Naive thymus-derived CD4-positive, alpha-beta T cell (primary cell): ENCODE data around the gene PRR7. TPM values are rescaled to one million over a fixed set of nuclear protein-coding genes. Genes with fewer than 3 reads are reported as not detected.

Experiments used
- ATAC-seq: fragments of 150-1000 bp; cut with Tn5 transposase; 2 replicates; pipeline ENCODE4 v1.10.0; 2021; ENCODE audit warnings: mild to moderate bottlenecking, moderate library complexity
- CTCF ChIA-PET: fragments of 350-600 bp; sonication (Branson Sonifier 250); formaldehyde crosslinking; loops from one replicate; lab custom pipeline; 2021; ENCODE audit warnings: antibody characterized with exemption; lab: Charles Lee
- POLR2A ChIA-PET: fragments of 350-600 bp; sonication (Branson Sonifier 250); formaldehyde crosslinking; loops from one replicate; lab custom pipeline; 2021; ENCODE audit warnings: antibody characterized with exemption, inconsistent platforms; lab: Charles Lee
- DNase-seq, 9 donors: peaks; one replicate each; pipeline versions ENCODE4 v3.0.0 to v3.0.0-alpha.2; 2020 to 2022; ENCODE audit warnings: mixed read lengths in 1 of 9
- H3K27ac ChIP-seq: one replicate; pipeline ENCODE4 v1.7.0; 2013; ENCODE audit warnings: mild to moderate bottlenecking, low read depth, low read length, moderate library complexity
- H3K27me3 ChIP-seq, 2 donors: one replicate each; pipeline ENCODE4 v1.7.0; 2013; ENCODE audit warnings: low read length in 2 of 2, mild to moderate bottlenecking in 2 of 2, moderate library complexity in 2 of 2; ENCODE audit not compliant: control insufficient read depth in 2 of 2, insufficient read depth in 2 of 2
- H3K36me3 ChIP-seq, 3 experiments: 1 replicate in 2 of 3; 2 replicates in 1 of 3; pipeline ENCODE4 v1.7.0; 2013; ENCODE audit warnings: low read length in 3 of 3, mild to moderate bottlenecking in 3 of 3, moderate library complexity in 1 of 3; ENCODE audit not compliant: insufficient read depth in 3 of 3, control insufficient read depth in 2 of 3
- H3K4me1 ChIP-seq, 2 donors: one replicate each; pipeline ENCODE4 v1.7.0; 2013; ENCODE audit warnings: low read length in 2 of 2, mild to moderate bottlenecking in 2 of 2, moderate library complexity in 1 of 2; ENCODE audit not compliant: control insufficient read depth in 2 of 2, insufficient read depth in 2 of 2
- H3K4me3 ChIP-seq: 2 replicates; pipeline ENCODE4 v1.7.0; 2013; ENCODE audit warnings: mild to moderate bottlenecking, low read length
- H3K9me3 ChIP-seq, 3 experiments: 1 replicate in 2 of 3; 2 replicates in 1 of 3; pipeline ENCODE4 v1.7.0; 2013; ENCODE audit warnings: low read length in 3 of 3; ENCODE audit not compliant: control insufficient read depth in 2 of 3
- H3K27ac Mint-ChIP-seq, 9 donors: one replicate each; pipeline ENCODE4 v1.8.0; 2020 to 2022; ENCODE audit warnings: mixed read lengths in 9 of 9, mild to moderate bottlenecking in 8 of 9, moderate library complexity in 5 of 9, inconsistent platforms in 2 of 9
- H3K27me3 Mint-ChIP-seq, 5 donors: one replicate each; pipeline ENCODE4 v1.8.0; 2021 to 2022; ENCODE audit warnings: mixed read lengths in 5 of 5, mild to moderate bottlenecking in 1 of 5
- H3K36me3 Mint-ChIP-seq, 5 donors: one replicate each; pipeline ENCODE4 v1.8.0; 2020 to 2022; ENCODE audit warnings: mixed read lengths in 5 of 5, mild to moderate bottlenecking in 3 of 5, inconsistent platforms in 1 of 5
- H3K4me1 Mint-ChIP-seq, 7 donors: one replicate each; pipeline ENCODE4 v1.8.0; 2020 to 2022; ENCODE audit warnings: mixed read lengths in 7 of 7, mild to moderate bottlenecking in 3 of 7, inconsistent platforms in 1 of 7
- H3K4me3 Mint-ChIP-seq, 10 donors: one replicate each; pipeline ENCODE4 v1.8.0; 2020 to 2022; ENCODE audit warnings: mild to moderate bottlenecking in 10 of 10, mixed read lengths in 10 of 10, moderate library complexity in 6 of 10, inconsistent platforms in 2 of 10
- H3K9me3 Mint-ChIP-seq, 11 donors: one replicate each; pipeline ENCODE4 v1.8.0; 2020 to 2022; ENCODE audit warnings: mixed read lengths in 11 of 11, mild to moderate bottlenecking in 4 of 11, inconsistent platforms in 1 of 11, moderate library complexity in 1 of 11
- intact Hi-C, 2 donors: fragments of 100-400 bp; cut with micrococcal nuclease; formaldehyde crosslinking; loops; one replicate each; pipeline ENCODE4 v1.15.1; 2023
- polyA plus RNA-seq, 2 donors: library from polyadenylated mRNA; unstranded; fragments of 300-500 nt; fragmentation: Illumina TruSeq; gene quantifications; one replicate each; pipeline ENCODE4 v1.2.3, GENCODE V29; 2021
- total RNA-seq, 6 experiments: library from RNA in 5 of 6; stranded (reverse) in 5 of 6; gene quantifications; 1 replicate in 5 of 6; 2 replicates in 1 of 6; pipeline ENCODE4 v1.2.3 and lab custom pipeline; 2021 to 2026

PRR7 gene
- total and polyA plus RNA-seq, 7 experiments from 2014 or later, result 6.4 to 31.8 (median 11.7) TPM

GRCh38 chr5:177445052-177445916, 1.3 kb upstream of the PRR7 start:
- peak overlapping the region; percentile 64 for H3K4me3 ChIP-seq
- H3K4me3 Mint-ChIP-seq, result peak overlapping the region; percentile 77 to 85 (median 82)
- intact Hi-C loops, result loop anchor here in 1 of 2 donors (1.0 kb wide), 2 partner anchors 9 to 16 kb away; no protein-coding TSS in a partner anchor
- H3K36me3 ChIP-seq, result peaks cover 0 to 31% (median 4%) of the 10 kb centered on the region in 3 experiments
- no peaks in the 10 kb centered on the region for H3K9me3 ChIP-seq
- H3K4me1 ChIP-seq, result peaks cover 11 to 38% of the 10 kb centered on the region in 2 donors
- peaks cover 0 to 10% (median 0%) of the 10 kb centered on the region in 5 donors for H3K27me3 Mint-ChIP-seq
- peaks cover 34 to 55% (median 44%) of the 10 kb centered on the region in 7 donors for H3K4me1 Mint-ChIP-seq
- CTCF ChIA-PET, result interaction anchor here (0.6 to 8.8 kb wide), 14 partner anchors 9 to 58 kb away, joined by 3 to 105 read pairs (median 5); no protein-coding TSS in a partner anchor
- POLR2A ChIA-PET, result interaction anchor here (0.6 to 23.1 kb wide), 13 partner anchors 8 to 353 kb away, joined by 3 to 804 read pairs (median 5); partner anchors contain the start of genes F12, GRK6, NSD1 and PFN3
- no peaks in the 10 kb centered on the region for H3K9me3 Mint-ChIP-seq
- DNase-seq (peak in 3 of 9 donors; percentile 7 to 71 (median 38)), ATAC-seq (peak; percentile 12)
- H3K36me3 Mint-ChIP-seq, result peaks cover 0 to 5% (median 2%) of the 10 kb centered on the region in 5 donors
- H3K27me3 ChIP-seq, result no peaks in the 10 kb centered on the region
- peak overlapping the region; percentile 88 to 97 (median 92) for H3K27ac Mint-ChIP-seq
- H3K27ac ChIP-seq, result peak overlapping the region; percentile 97

GRCh38 chr5:177445917-177446199, 756 bp upstream of the PRR7 start:
- peaks cover 0 to 5% (median 0%) of the 10 kb centered on the region in 5 donors for H3K36me3 Mint-ChIP-seq
- ATAC-seq (no peak), DNase-seq (peak in 1 of 9 donors; percentile 20)
- peaks cover 0 to 10% (median 0%) of the 10 kb centered on the region in 5 donors for H3K27me3 Mint-ChIP-seq
- H3K27ac ChIP-seq, result peak overlapping the region; percentile 97
- peaks cover 33 to 52% (median 41%) of the 10 kb centered on the region in 7 donors for H3K4me1 Mint-ChIP-seq
- CTCF ChIA-PET, result interaction anchor here (0.7 to 8.8 kb wide), 10 partner anchors 8 to 57 kb away, joined by 3 to 105 read pairs (median 9); no protein-coding TSS in a partner anchor
- no peaks in the 10 kb centered on the region for H3K9me3 Mint-ChIP-seq
- peaks cover 7 to 34% of the 10 kb centered on the region in 2 donors for H3K4me1 ChIP-seq
- POLR2A ChIA-PET, result interaction anchor here (0.5 to 23.1 kb wide), 11 partner anchors 8 to 313 kb away, joined by 3 to 804 read pairs (median 6); partner anchors contain the start of genes F12, GRK6, NSD1 and PFN3
- H3K27me3 ChIP-seq, result no peaks in the 10 kb centered on the region
- H3K9me3 ChIP-seq, result no peaks in the 10 kb centered on the region
- intact Hi-C loops, result loop anchor here (1.0 to 2.0 kb wide), 5 partner anchors 8 to 43 kb away; partner anchors contain the start of gene GRK6 (in 1 of the 2)
- peak overlapping the region; percentile 64 for H3K4me3 ChIP-seq
- peaks cover 0 to 25% (median 4%) of the 10 kb centered on the region in 3 experiments for H3K36me3 ChIP-seq
- H3K4me3 Mint-ChIP-seq, result peak overlapping the region; percentile 77 to 85 (median 82)
- H3K27ac Mint-ChIP-seq, result peak overlapping the region; percentile 86 to 97 (median 92)

- Histone ChIP-seq H3K27me3 (no peaks in the 10 kb centered on the region), H3K9me3 (no peaks in the 10 kb centered on the region), H3K4me3 (peak overlapping the region; percentile 64), H3K4me1 (peaks cover 7 to 38% of the 10 kb centered on the region in 2 donors), H3K27ac (peak overlapping the region; percentile 97), H3K36me3 (peaks cover 0 to 13% (median 4%) of the 10 kb centered on the region in 3 experiments)
- POLR2A ChIA-PET, result interaction anchor here (1.0 to 23.1 kb wide), 10 partner anchors 7 to 78 kb away, joined by 3 to 804 read pairs (median 8); partner anchors contain the start of genes F12, GRK6 and PFN3
- H3K4me3 Mint-ChIP-seq, result peak overlapping the region in 6 of 10 donors; percentile 23 to 77 (median 62)
- H3K4me1 Mint-ChIP-seq, result peaks cover 27 to 51% (median 45%) of the 10 kb centered on the region in 7 donors
- peaks cover 0 to 15% (median 0%) of the 10 kb centered on the region in 5 donors for H3K27me3 Mint-ChIP-seq
- H3K36me3 Mint-ChIP-seq, result peaks cover 0 to 4% (median 0%) of the 10 kb centered on the region in 5 donors
- peak; percentile 67 for ATAC-seq
- CTCF ChIA-PET, result interaction anchor here (1.3 to 8.8 kb wide), 8 partner anchors 8 to 78 kb away, joined by 3 to 105 read pairs (median 6); no protein-coding TSS in a partner anchor
- intact Hi-C loops, result loop anchor here (1.0 to 2.0 kb wide), 3 partner anchors 21 to 44 kb away; partner anchors contain the start of gene GRK6 (in 1 of the 2)
- H3K9me3 Mint-ChIP-seq, result no peaks in the 10 kb centered on the region
- peak overlapping the region in 1 of 9 donors; percentile 69 for H3K27ac Mint-ChIP-seq
- peak; percentile 69 to 89 (median 80) for DNase-seq
Observed at GRCh38 chr5:177447066-177447610, 524 bp downstream of the PRR7 start.

- H3K9me3 ChIP-seq, result no peaks in the 10 kb centered on the region
- H3K4me3 ChIP-seq, result no peak overlapping the region
- Mint-ChIP-seq H3K9me3 (peaks cover 0 to under 1% (median 0%) of the 10 kb centered on the region in 11 donors), H3K36me3 (no peaks in the 10 kb centered on the region), H3K27ac (peak overlapping the region in 8 of 9 donors; percentile 49 to 88 (median 83)), H3K4me1 (peaks cover 24 to 48% (median 43%) of the 10 kb centered on the region in 7 donors), H3K4me3 (peak overlapping the region; percentile 50 to 85 (median 72)), H3K27me3 (peaks cover 0 to 19% (median 0%) of the 10 kb centered on the region in 5 donors)
- ATAC-seq (peak; percentile 0), DNase-seq (peak in 2 of 9 donors; percentile 35 to 44)
- peaks cover 7 to 38% of the 10 kb centered on the region in 2 donors for H3K4me1 ChIP-seq
- POLR2A ChIA-PET, result interaction anchor here (1.2 to 23.1 kb wide), 9 partner anchors 8 to 79 kb away, joined by 3 to 804 read pairs (median 11); partner anchors contain the start of genes F12, GRK6 and PFN3
- CTCF ChIA-PET, result interaction anchor here (0.6 to 8.8 kb wide), 8 partner anchors 8 to 79 kb away, joined by 3 to 105 read pairs (median 4); no protein-coding TSS in a partner anchor
- H3K27ac ChIP-seq, result peak overlapping the region; percentile 68
- H3K36me3 ChIP-seq, result peaks cover 0 to 7% (median 4%) of the 10 kb centered on the region in 3 experiments
- H3K27me3 ChIP-seq, result no peaks in the 10 kb centered on the region
- intact Hi-C loops, result loop anchor here (1.0 to 2.0 kb wide), 3 partner anchors 21 to 45 kb away; partner anchors contain the start of gene GRK6 (in 1 of the 2)
Observed at GRCh38 chr5:177447611-177448243, 1.1 kb downstream of the PRR7 start.

GRCh38 chr5:177448244-177448950, 1.8 kb downstream of the PRR7 start:
- CTCF ChIA-PET, result interaction anchor here (0.6 to 8.8 kb wide), 11 partner anchors 9 to 79 kb away, joined by 3 to 105 read pairs (median 4); no protein-coding TSS in a partner anchor
- POLR2A ChIA-PET, result interaction anchor here (1.2 to 23.1 kb wide), 8 partner anchors 8 to 315 kb away, joined by 3 to 804 read pairs (median 8); partner anchors contain the start of genes F12, GRK6, NSD1 and PFN3
- H3K27me3 Mint-ChIP-seq, result peaks cover 0 to 26% (median 0%) of the 10 kb centered on the region in 5 donors
- H3K4me3 ChIP-seq, result no peak overlapping the region
- H3K27ac Mint-ChIP-seq, result peak overlapping the region; percentile 11 to 88 (median 85)
- DNase-seq (no peak), ATAC-seq (no peak)
- intact Hi-C loops, result no loop called here
- H3K27me3 ChIP-seq, result no peaks in the 10 kb centered on the region
- peaks cover 24 to 54% (median 46%) of the 10 kb centered on the region in 7 donors for H3K4me1 Mint-ChIP-seq
- H3K9me3 Mint-ChIP-seq, result peaks cover 0 to 6% (median 0%) of the 10 kb centered on the region in 11 donors
- H3K36me3 ChIP-seq, result peaks cover 0 to under 1% (median 0%) of the 10 kb centered on the region in 3 experiments
- H3K4me1 ChIP-seq, result peaks cover 7 to 38% of the 10 kb centered on the region in 2 donors
- H3K27ac ChIP-seq, result peak overlapping the region; percentile 5
- H3K4me3 Mint-ChIP-seq, result peak overlapping the region; percentile 56 to 85 (median 72)
- H3K36me3 Mint-ChIP-seq, result no peaks in the 10 kb centered on the region
- H3K9me3 ChIP-seq, result no peaks in the 10 kb centered on the region
